ENCODE data around the gene SGIP1. TPM values are rescaled to one million over a fixed set of nuclear protein-coding genes. Genes with fewer than 3 reads are reported as not detected.

Gene SGIP1
- total and polyA plus RNA-seq, 4 donors, result 2.7 to 17.0 (median 4.7) TPM

DNA sequence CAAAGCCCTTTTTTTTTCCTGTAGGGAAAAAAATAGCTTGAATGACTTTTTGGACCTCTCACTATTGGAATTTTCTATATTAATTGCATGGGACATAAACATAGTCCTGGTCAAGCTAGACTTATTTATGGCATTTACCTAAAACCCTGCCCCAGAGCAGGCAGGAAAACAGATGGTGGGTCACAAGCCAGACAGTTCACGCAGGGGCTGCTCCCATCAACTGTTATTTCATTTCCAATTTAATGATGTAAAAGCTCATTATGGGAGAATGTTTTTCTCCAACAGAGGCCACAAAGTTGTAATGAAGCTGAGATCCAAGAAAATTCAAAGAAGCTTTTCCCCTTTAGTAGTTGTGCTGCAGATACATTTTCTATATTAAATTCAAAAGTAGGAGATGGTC is 99.2 kb downstream of the SGIP1 start:
- 84 to 87% methylated on average over 1 of the region's 1 CpG for WGBS, 2 donors
- DNase-seq, result peak in 2 of 3 donors; percentile 17 to 30
- Histone ChIP-seq H3K9me3 (ENCODE audit: control insufficient read depth in 4 of 4, insufficient read depth in 3 of 4, low read length in 3 of 4) (no peaks in the 10 kb centered on the region), H3K9ac (ENCODE audit: insufficient read depth in 1 of 2, low read length in 2 of 2) (no peak overlapping the region), H3K4me1 (ENCODE audit: control insufficient read depth in 5 of 5, insufficient read depth in 5 of 5, low read length in 5 of 5) (peaks cover 0 to 10% (median 0%) of the 10 kb centered on the region in 5 donors), H3K27me3 (ENCODE audit: control insufficient read depth in 3 of 3, insufficient read depth in 3 of 3, low read length in 2 of 3) (no peaks in the 10 kb centered on the region), H3K4me3 (no peak overlapping the region), H3K27ac (ENCODE audit: low read depth in 1 of 2, low read length in 1 of 2) (no peak overlapping the region), H3K36me3 (ENCODE audit: control insufficient read depth in 4 of 4, insufficient read depth in 4 of 4, low read length in 4 of 4) (peaks cover 0 to 3% (median 2%) of the 10 kb centered on the region in 4 donors)
- no peak for ATAC-seq (ENCODE audit: insufficient read depth, low FRiP score)
- no peak for TF ChIP-seq CTCF (IDR thresholded peaks at IDR 0.05; ENCODE audit: control extremely low read depth, extremely low read depth)

GRCh38 chr1:66637146-66637545 is 103.2 kb downstream of the SGIP1 start:
- H3K27me3 ChIP-seq (ENCODE audit: control insufficient read depth in 3 of 3, insufficient read depth in 3 of 3, low read length in 2 of 3), result no peaks in the 10 kb centered on the region
- no peak for TF ChIP-seq CTCF (IDR thresholded peaks at IDR 0.05; ENCODE audit: control extremely low read depth, extremely low read depth)
- whole genome bisulfite sequencing, 2 donors, result 44 to 77% methylated on average over 1 of the region's 1 CpG
- no peak overlapping the region for H3K9ac ChIP-seq (ENCODE audit: insufficient read depth in 1 of 2, low read length in 2 of 2)
- H3K36me3 ChIP-seq (ENCODE audit: control insufficient read depth in 4 of 4, insufficient read depth in 4 of 4, low read length in 4 of 4), result peaks cover 0 to 3% (median 0%) of the 10 kb centered on the region in 4 donors
- ATAC-seq (ENCODE audit: insufficient read depth, low FRiP score) (no peak), DNase-seq (no peak)
- no peak overlapping the region for H3K4me3 ChIP-seq
- H3K9me3 ChIP-seq (ENCODE audit: control insufficient read depth in 4 of 4, insufficient read depth in 3 of 4, low read length in 3 of 4), result no peaks in the 10 kb centered on the region
- no peak overlapping the region for H3K27ac ChIP-seq (ENCODE audit: low read depth in 1 of 2, low read length in 1 of 2)
- H3K4me1 ChIP-seq (ENCODE audit: control insufficient read depth in 5 of 5, insufficient read depth in 5 of 5, low read length in 5 of 5), result peaks cover 0 to 10% (median 0%) of the 10 kb centered on the region in 5 donors

- no peak overlapping the region for H3K9ac ChIP-seq (ENCODE audit: insufficient read depth in 1 of 2, low read length in 2 of 2)
- no peak for ATAC-seq (ENCODE audit: insufficient read depth, low FRiP score)
- H3K36me3 ChIP-seq (ENCODE audit: control insufficient read depth in 4 of 4, insufficient read depth in 4 of 4, low read length in 4 of 4), result peaks cover 0 to 6% (median 2%) of the 10 kb centered on the region in 4 donors
- WGBS, 2 donors, result 93 to 97% methylated on average over 4 of the region's 4 CpGs
- no peak overlapping the region for H3K4me3 ChIP-seq
- H3K9me3 ChIP-seq (ENCODE audit: control insufficient read depth in 4 of 4, insufficient read depth in 3 of 4, low read length in 3 of 4), result no peaks in the 10 kb centered on the region
- H3K4me1 ChIP-seq (ENCODE audit: control insufficient read depth in 5 of 5, insufficient read depth in 5 of 5, low read length in 5 of 5), result no peaks in the 10 kb centered on the region
- H3K27ac ChIP-seq (ENCODE audit: low read depth in 1 of 2, low read length in 1 of 2), result no peak overlapping the region
- no peak for TF ChIP-seq CTCF (IDR thresholded peaks at IDR 0.05; ENCODE audit: control extremely low read depth, extremely low read depth)
- no peaks in the 10 kb centered on the region for H3K27me3 ChIP-seq (ENCODE audit: control insufficient read depth in 3 of 3, insufficient read depth in 3 of 3, low read length in 2 of 3)
- DNase-seq, result no peak
Observed at GRCh38 chr1:66641891-66642473, 108.0 kb downstream of the SGIP1 start.

DNA sequence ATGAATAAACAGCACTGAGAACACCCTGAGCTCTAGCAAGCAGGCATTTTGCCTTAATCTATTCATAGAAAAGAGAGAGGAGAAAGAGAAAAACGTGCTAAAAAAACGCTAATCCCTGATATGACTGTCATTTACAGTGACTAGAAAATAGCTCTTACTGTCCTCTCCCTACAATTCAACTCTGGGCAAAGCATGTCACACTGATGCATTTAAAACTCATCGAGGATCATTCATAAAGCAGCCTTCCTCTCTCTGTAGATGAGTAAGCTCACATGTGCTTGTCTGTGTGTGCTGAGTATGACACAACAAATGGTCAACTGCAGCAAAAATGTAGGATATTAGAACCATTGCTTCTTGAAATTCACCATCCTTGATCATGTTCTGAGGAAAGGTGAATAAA is 109.0 kb downstream of the SGIP1 start:
- Histone ChIP-seq H3K4me1 (ENCODE audit: control insufficient read depth in 5 of 5, insufficient read depth in 5 of 5, low read length in 5 of 5) (no peaks in the 10 kb centered on the region), H3K9me3 (ENCODE audit: control insufficient read depth in 4 of 4, insufficient read depth in 3 of 4, low read length in 3 of 4) (peaks cover 0 to 2% (median 0%) of the 10 kb centered on the region in 4 donors), H3K27me3 (ENCODE audit: control insufficient read depth in 3 of 3, insufficient read depth in 3 of 3, low read length in 2 of 3) (no peaks in the 10 kb centered on the region), H3K4me3 (no peak overlapping the region), H3K36me3 (ENCODE audit: control insufficient read depth in 4 of 4, insufficient read depth in 4 of 4, low read length in 4 of 4) (peaks cover 0 to 7% (median 2%) of the 10 kb centered on the region in 4 donors), H3K9ac (ENCODE audit: insufficient read depth in 1 of 2, low read length in 2 of 2) (no peak overlapping the region), H3K27ac (ENCODE audit: low read depth in 1 of 2, low read length in 1 of 2) (no peak overlapping the region)
- WGBS, 2 donors, result 65 to 76% methylated on average over 3 of the region's 3 CpGs
- TF ChIP-seq CTCF (IDR thresholded peaks at IDR 0.05; ENCODE audit: control extremely low read depth, extremely low read depth), result no peak
- ATAC-seq (ENCODE audit: insufficient read depth, low FRiP score) (no peak), DNase-seq (no peak)
